ENCODE results near the gene F13A1.

GRCh38 chr6:6366803-6367202 lies 46.3 kb upstream of the F13A1 start:
- TF ChIP-seq CTCF (IDR thresholded peaks at IDR 0.05; ENCODE audit: insufficient read depth, low read length, poor library complexity, severe bottlenecking) = no peak
- no peak for TF ChIP-seq EZH2phosphoT487 (conservative IDR thresholded peaks at IDR 0.05; ENCODE audit: low read length)
